ENCODE results near the gene VWA5B2.

The VWA5B2 gene

GRCh38 chr3:184227481-184227935, 1.9 kb upstream of the VWA5B2 start:
- DNase-seq (ENCODE audit: low spot score) = peak; percentile 24

- no peak for DNase-seq (ENCODE audit: low spot score)
These were observed 828 bp upstream of the VWA5B2 start for GRCh38 chr3:184228376-184229137.

GRCh38 chr3:184230081-184230602, 757 bp downstream of the VWA5B2 start:
- no peak for DNase-seq (ENCODE audit: low spot score)

GRCh38 chr3:184230603-184231528, 1.5 kb downstream of the VWA5B2 start:
- DNase-seq (ENCODE audit: low spot score) = peak; percentile 34

- DNase-seq (ENCODE audit: low spot score) = no peak
These were observed 2.3 kb downstream of the VWA5B2 start for GRCh38 chr3:184231671-184232070.

GRCh38 chr3:184233127-184233843, 3.9 kb downstream of the VWA5B2 start:
- no peak for DNase-seq (ENCODE audit: low spot score)

GRCh38 chr3:184234224-184234623, 4.8 kb downstream of the VWA5B2 start:
- DNase-seq (ENCODE audit: low spot score) = peak; percentile 94

GRCh38 chr3:184234671-184235380, 5.4 kb downstream of the VWA5B2 start:
- no peak for DNase-seq (ENCODE audit: low spot score)

- peak; percentile 62 for DNase-seq (ENCODE audit: low spot score)
These were observed 6.1 kb downstream of the VWA5B2 start for GRCh38 chr3:184235381-184236032.

- no peak for DNase-seq (ENCODE audit: low spot score)
These were observed 6.6 kb downstream of the VWA5B2 start for GRCh38 chr3:184236033-184236410.

GRCh38 chr3:184236636-184237035, 7.3 kb downstream of the VWA5B2 start:
- DNase-seq (ENCODE audit: low spot score) = no peak

GRCh38 chr3:184237211-184237610, 7.8 kb downstream of the VWA5B2 start:
- DNase-seq (ENCODE audit: low spot score) = no peak

- DNase-seq (ENCODE audit: low spot score) = no peak
These were observed 8.4 kb downstream of the VWA5B2 start for GRCh38 chr3:184237807-184238206.

GRCh38 chr3:184238246-184238818, 8.9 kb downstream of the VWA5B2 start:
- DNase-seq (ENCODE audit: low spot score) = no peak

GRCh38 chr3:184239221-184239620, 9.8 kb downstream of the VWA5B2 start:
- DNase-seq (ENCODE audit: low spot score) = no peak

- DNase-seq (ENCODE audit: low spot score) = no peak
These were observed 10.3 kb downstream of the VWA5B2 start for GRCh38 chr3:184239708-184240107.

- DNase-seq (ENCODE audit: low spot score) = peak; percentile 14
These were observed 11.2 kb downstream of the VWA5B2 start for GRCh38 chr3:184240384-184241140.

- DNase-seq (ENCODE audit: low spot score) = no peak
These were observed 11.7 kb downstream of the VWA5B2 start for GRCh38 chr3:184241141-184241446.

- peak; percentile 81 for DNase-seq (ENCODE audit: low spot score)
These were observed 12.3 kb downstream of the VWA5B2 start for GRCh38 chr3:184241447-184242296.
